Neural cell (in vitro differentiated cells): ENCODE measurements around the gene PCSK4. TPM values are rescaled to one million over a fixed set of nuclear protein-coding genes. Genes with fewer than 3 reads are reported as not detected.

ENCODE experiments used
- H2AFZ ChIP-seq: fragments of 200-600, 300-800 bp; sonication (generic), shearing (Covaris generic); 2 replicates; pipeline ENCODE4 v1.6.0; 2014; ENCODE audit warnings: low read depth, mild to moderate bottlenecking, antibody characterized with exemption, low read length, moderate library complexity
- H3F3A ChIP-seq: fragments of 200-600 bp; shearing (Covaris generic); 2 replicates; pipeline ENCODE4 v1.6.1; 2016; ENCODE audit warnings: mild to moderate bottlenecking, moderate library complexity, mixed read lengths, antibody characterized with exemption, low read length; ENCODE audit not compliant: insufficient read depth, poor library complexity, severe bottlenecking
- H3K27ac ChIP-seq: fragments of 200-600, 300-800 bp; sonication (generic), shearing (Covaris generic); 2 replicates; pipeline ENCODE4 v1.5.1; 2014; ENCODE audit warnings: mild to moderate bottlenecking, low read length, moderate library complexity
- H3K27me3 ChIP-seq: fragments of 300-800, 200-600 bp; sonication (generic), shearing (Covaris generic); 2 replicates; pipeline ENCODE4 v1.6.0; 2014; ENCODE audit warnings: mild to moderate bottlenecking, low read depth, low read length, moderate library complexity; ENCODE audit not compliant: insufficient read depth
- H3K36me3 ChIP-seq: fragments of 300-800, 200-600 bp; sonication (generic), shearing (Covaris generic); 2 replicates; pipeline ENCODE4 v1.5.1; 2014; ENCODE audit warnings: mild to moderate bottlenecking, antibody characterized with exemption, low read length, moderate library complexity; ENCODE audit not compliant: insufficient read depth
- H3K4me2 ChIP-seq: fragments of 300-800, 200-600 bp; sonication (generic), shearing (Covaris generic); 2 replicates; pipeline ENCODE4 v1.6.0; 2014; ENCODE audit warnings: mild to moderate bottlenecking, low read length
- H3K4me3 ChIP-seq: fragments of 300-800, 200-600 bp; sonication (generic), shearing (Covaris generic); 2 replicates; pipeline ENCODE4 v1.5.1; 2014; ENCODE audit warnings: mild to moderate bottlenecking, low read length, moderate library complexity
- H3K79me2 ChIP-seq: fragments of 200-600 bp; shearing (Covaris generic); replicated peaks from 2 replicates; pipeline ENCODE4 v1.6.0; 2014; ENCODE audit warnings: mild to moderate bottlenecking, low read length, moderate library complexity; ENCODE audit not compliant: insufficient read depth
- H3K9ac ChIP-seq: fragments of 300-800, 200-600 bp; sonication (generic), shearing (Covaris generic); 2 replicates; pipeline ENCODE4 v1.6.1; 2016; ENCODE audit warnings: mild to moderate bottlenecking, low read length, mixed read lengths
- H3K9me2 ChIP-seq: fragments of 200-600 bp; shearing (Covaris generic); 2 replicates; pipeline ENCODE4 v1.6.1; 2016; ENCODE audit warnings: mild to moderate bottlenecking, low read length, mixed read lengths; ENCODE audit not compliant: insufficient read depth
- H3K9me3 ChIP-seq: fragments of 200-600, 300-800 bp; sonication (generic), shearing (Covaris generic); 2 replicates; pipeline ENCODE4 v1.6.1; 2016; ENCODE audit warnings: mild to moderate bottlenecking, mixed run types, low read length, moderate library complexity, mixed read lengths
- H4K20me1 ChIP-seq: fragments of 200-600 bp; shearing (Covaris generic); 2 replicates; pipeline ENCODE4 v1.6.1; 2016; ENCODE audit warnings: mild to moderate bottlenecking, mixed run types; ENCODE audit not compliant: insufficient read depth
- EP300 ChIP-seq: fragments of 450-650 bp; conservative IDR thresholded peaks from 2 replicates; pipeline ENCODE4 v1.6.1; 2014; ENCODE audit warnings: antibody characterized with exemption, mild to moderate bottlenecking, moderate library complexity; ENCODE audit not compliant: poor library complexity, severe bottlenecking
- EZH2 ChIP-seq: fragments of 200-600, 300-800 bp; shearing (Covaris generic), sonication (generic); IDR thresholded peaks from 2 replicates; pipeline ENCODE4 v1.6.1; 2014; ENCODE audit warnings: antibody characterized with exemption, low read length, borderline replicate concordance, mild to moderate bottlenecking; ENCODE audit not compliant: insufficient read depth, poor library complexity, severe bottlenecking
- MXI1 ChIP-seq: fragments of 450-650 bp; conservative IDR thresholded peaks from 2 replicates; pipeline ENCODE4 v1.6.1; 2014; ENCODE audit warnings: antibody characterized with exemption, mild to moderate bottlenecking; ENCODE audit not compliant: poor library complexity, severe bottlenecking
- POLR2AphosphoS5 ChIP-seq: IDR thresholded peaks from 2 replicates; pipeline ENCODE4 v1.6.1; 2012
- RAD21 ChIP-seq: fragments of 450-650 bp; conservative IDR thresholded peaks from 2 replicates; pipeline ENCODE4 v1.6.1; 2014; ENCODE audit warnings: antibody characterized with exemption, mild to moderate bottlenecking, moderate library complexity
- SMC3 ChIP-seq: fragments of 450-650 bp; conservative IDR thresholded peaks from 2 replicates; pipeline ENCODE4 v1.6.1; 2014; ENCODE audit warnings: antibody characterized with exemption, mild to moderate bottlenecking, moderate library complexity; ENCODE audit not compliant: poor library complexity
- TAF1 ChIP-seq: IDR thresholded peaks from 2 replicates; pipeline ENCODE4 v1.6.1; 2012; ENCODE audit warnings: low read depth
- polyA plus RNA-seq: library from polyadenylated mRNA; depleted of rRNA; stranded (reverse); fragments of >200 nt; gene quantifications from 2 replicates; pipeline ENCODE4 v1.2.3, GENCODE V29; 2014
- TF ChIP-seq, protein P1 (sequence below): fragments of 450-650 bp; IDR thresholded peaks from 2 replicates; pipeline ENCODE4 v1.5.1; 2014; ENCODE audit warnings: antibody characterized with exemption, mild to moderate bottlenecking, moderate library complexity; ENCODE audit not compliant: poor library complexity, severe bottlenecking
- TF ChIP-seq, protein P2 (sequence below): IDR thresholded peaks from 2 replicates; pipeline ENCODE4 v1.6.1; 2012; ENCODE audit warnings: borderline replicate concordance

PCSK4 gene
- polyA plus RNA-seq, 1 donor from 2014 or later = 11.8 TPM

DNA sequence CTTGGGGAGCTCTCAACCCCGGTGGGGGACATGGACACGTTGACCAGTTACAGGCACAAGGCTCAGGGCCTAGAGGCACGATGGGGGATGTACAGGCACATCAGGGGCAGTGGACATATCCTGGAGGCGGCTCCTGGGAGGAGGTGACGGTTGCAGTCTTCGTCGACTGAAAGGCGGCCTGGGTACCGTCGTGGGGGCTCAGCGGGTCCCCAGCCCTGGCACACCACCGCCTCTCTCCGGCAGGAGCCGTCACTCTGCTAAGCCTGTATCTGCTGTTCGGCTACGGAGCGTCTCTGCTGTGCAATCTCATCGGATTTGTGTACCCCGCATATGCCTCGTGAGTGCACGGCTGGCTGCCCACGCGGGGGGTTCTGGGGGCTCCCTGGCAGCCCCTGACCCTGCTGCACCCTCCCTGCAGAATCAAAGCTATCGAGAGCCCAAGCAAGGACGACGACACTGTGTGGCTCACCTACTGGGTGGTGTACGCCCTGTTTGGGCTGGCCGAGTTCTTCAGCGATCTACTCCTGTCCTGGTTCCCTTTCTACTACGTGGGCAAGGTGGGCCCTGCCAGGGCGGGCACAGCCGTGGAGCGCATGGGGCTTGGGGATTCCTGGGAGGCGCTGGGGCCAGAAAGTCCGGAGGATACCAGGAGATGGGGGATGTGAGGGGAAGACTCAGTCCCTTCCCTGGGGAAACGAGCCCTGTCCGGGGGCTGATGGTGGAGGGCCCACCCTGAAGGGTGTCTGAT, 5.1 kb upstream of the PCSK4 start:
- no peaks in the 10 kb centered on the region for H4K20me1 ChIP-seq
- H3K36me3 ChIP-seq = no peaks in the 10 kb centered on the region
- H2AFZ ChIP-seq = no peak overlapping the region
- H3K4me3 ChIP-seq = no peak overlapping the region
- no peaks in the 10 kb centered on the region for H3K9me2 ChIP-seq
- H3K9ac ChIP-seq = no peak overlapping the region
- H3K9me3 ChIP-seq = no peaks in the 10 kb centered on the region
- H3F3A ChIP-seq = no peaks in the 10 kb centered on the region
- H3K79me2 ChIP-seq = no peaks in the 10 kb centered on the region
- TF ChIP-seq, protein P1, sequence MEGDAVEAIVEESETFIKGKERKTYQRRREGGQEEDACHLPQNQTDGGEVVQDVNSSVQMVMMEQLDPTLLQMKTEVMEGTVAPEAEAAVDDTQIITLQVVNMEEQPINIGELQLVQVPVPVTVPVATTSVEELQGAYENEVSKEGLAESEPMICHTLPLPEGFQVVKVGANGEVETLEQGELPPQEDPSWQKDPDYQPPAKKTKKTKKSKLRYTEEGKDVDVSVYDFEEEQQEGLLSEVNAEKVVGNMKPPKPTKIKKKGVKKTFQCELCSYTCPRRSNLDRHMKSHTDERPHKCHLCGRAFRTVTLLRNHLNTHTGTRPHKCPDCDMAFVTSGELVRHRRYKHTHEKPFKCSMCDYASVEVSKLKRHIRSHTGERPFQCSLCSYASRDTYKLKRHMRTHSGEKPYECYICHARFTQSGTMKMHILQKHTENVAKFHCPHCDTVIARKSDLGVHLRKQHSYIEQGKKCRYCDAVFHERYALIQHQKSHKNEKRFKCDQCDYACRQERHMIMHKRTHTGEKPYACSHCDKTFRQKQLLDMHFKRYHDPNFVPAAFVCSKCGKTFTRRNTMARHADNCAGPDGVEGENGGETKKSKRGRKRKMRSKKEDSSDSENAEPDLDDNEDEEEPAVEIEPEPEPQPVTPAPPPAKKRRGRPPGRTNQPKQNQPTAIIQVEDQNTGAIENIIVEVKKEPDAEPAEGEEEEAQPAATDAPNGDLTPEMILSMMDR = no peak
- TF ChIP-seq SMC3 (no peak), RAD21 (no peak), MXI1 (no peak), POLR2AphosphoS5 (no peak), EP300 (no peak), TAF1 (no peak), EZH2 (no peak)
- TF ChIP-seq, protein P2, sequence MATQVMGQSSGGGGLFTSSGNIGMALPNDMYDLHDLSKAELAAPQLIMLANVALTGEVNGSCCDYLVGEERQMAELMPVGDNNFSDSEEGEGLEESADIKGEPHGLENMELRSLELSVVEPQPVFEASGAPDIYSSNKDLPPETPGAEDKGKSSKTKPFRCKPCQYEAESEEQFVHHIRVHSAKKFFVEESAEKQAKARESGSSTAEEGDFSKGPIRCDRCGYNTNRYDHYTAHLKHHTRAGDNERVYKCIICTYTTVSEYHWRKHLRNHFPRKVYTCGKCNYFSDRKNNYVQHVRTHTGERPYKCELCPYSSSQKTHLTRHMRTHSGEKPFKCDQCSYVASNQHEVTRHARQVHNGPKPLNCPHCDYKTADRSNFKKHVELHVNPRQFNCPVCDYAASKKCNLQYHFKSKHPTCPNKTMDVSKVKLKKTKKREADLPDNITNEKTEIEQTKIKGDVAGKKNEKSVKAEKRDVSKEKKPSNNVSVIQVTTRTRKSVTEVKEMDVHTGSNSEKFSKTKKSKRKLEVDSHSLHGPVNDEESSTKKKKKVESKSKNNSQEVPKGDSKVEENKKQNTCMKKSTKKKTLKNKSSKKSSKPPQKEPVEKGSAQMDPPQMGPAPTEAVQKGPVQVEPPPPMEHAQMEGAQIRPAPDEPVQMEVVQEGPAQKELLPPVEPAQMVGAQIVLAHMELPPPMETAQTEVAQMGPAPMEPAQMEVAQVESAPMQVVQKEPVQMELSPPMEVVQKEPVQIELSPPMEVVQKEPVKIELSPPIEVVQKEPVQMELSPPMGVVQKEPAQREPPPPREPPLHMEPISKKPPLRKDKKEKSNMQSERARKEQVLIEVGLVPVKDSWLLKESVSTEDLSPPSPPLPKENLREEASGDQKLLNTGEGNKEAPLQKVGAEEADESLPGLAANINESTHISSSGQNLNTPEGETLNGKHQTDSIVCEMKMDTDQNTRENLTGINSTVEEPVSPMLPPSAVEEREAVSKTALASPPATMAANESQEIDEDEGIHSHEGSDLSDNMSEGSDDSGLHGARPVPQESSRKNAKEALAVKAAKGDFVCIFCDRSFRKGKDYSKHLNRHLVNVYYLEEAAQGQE = no peak
- peaks cover 4% of the 10 kb centered on the region for H3K27me3 ChIP-seq
- no peak overlapping the region for H3K4me2 ChIP-seq
- H3K27ac ChIP-seq = no peak overlapping the region

GRCh38 chr19:1494115-1494815, 4.1 kb upstream of the PCSK4 start:
- Histone ChIP-seq H3K27ac (no peak overlapping the region), H2AFZ (no peak overlapping the region), H3K9ac (no peak overlapping the region), H3K4me3 (no peak overlapping the region), H3K36me3 (no peaks in the 10 kb centered on the region), H3K9me3 (no peaks in the 10 kb centered on the region), H3K4me2 (no peak overlapping the region), H3F3A (no peaks in the 10 kb centered on the region), H3K79me2 (no peaks in the 10 kb centered on the region), H3K27me3 (peaks cover 4% of the 10 kb centered on the region), H3K9me2 (no peaks in the 10 kb centered on the region), H4K20me1 (no peaks in the 10 kb centered on the region)
- TF ChIP-seq EZH2 (no peak), TAF1 (no peak), SMC3 (no peak), EP300 (no peak), MXI1 (no peak), RAD21 (no peak)
- TF ChIP-seq, protein P1 = no peak
- TF ChIP-seq, protein P2 = no peak
